SU-DHL-6 (cell line): ENCODE measurements around the gene NAV2.

Source experiments
- EZH2phosphoT487 ChIP-seq: fragments of 200-600 bp; sonication (generic), shearing (Covaris generic); conservative IDR thresholded peaks from 2 replicates; pipeline ENCODE4 v1.6.1; 2018; ENCODE audit warnings: mild to moderate bottlenecking, antibody characterized with exemption, low read length, moderate library complexity, mixed read lengths
- TF ChIP-seq, protein P1 (sequence below): fragments of 200-600 bp; sonication (generic); IDR thresholded peaks from one replicate; pipeline ENCODE4 v1.5.1; 2017; ENCODE audit warnings: antibody characterized with exemption, mild to moderate bottlenecking, low read length, moderate library complexity; ENCODE audit not compliant: insufficient read depth, poor library complexity, severe bottlenecking

DNA sequence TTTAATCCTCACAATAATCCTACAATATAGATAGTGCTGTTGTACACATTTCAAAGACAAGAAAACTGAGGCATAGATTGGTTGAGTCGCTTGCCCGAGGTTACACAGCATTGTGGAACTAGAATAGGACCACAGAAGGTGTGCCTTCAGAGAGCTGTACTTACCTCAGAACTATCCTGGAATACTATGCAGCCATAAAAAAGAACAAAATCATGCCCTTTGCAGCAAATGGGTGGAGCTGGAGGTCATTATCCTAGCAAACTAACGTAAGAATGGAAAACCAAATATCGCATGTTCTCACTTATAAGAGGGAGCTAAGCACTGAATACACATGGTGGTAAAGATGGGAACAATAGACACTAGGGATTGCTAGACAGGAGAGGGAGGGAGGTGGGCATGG is 15.7 kb upstream of the NAV2 start:
- TF ChIP-seq, protein P1, sequence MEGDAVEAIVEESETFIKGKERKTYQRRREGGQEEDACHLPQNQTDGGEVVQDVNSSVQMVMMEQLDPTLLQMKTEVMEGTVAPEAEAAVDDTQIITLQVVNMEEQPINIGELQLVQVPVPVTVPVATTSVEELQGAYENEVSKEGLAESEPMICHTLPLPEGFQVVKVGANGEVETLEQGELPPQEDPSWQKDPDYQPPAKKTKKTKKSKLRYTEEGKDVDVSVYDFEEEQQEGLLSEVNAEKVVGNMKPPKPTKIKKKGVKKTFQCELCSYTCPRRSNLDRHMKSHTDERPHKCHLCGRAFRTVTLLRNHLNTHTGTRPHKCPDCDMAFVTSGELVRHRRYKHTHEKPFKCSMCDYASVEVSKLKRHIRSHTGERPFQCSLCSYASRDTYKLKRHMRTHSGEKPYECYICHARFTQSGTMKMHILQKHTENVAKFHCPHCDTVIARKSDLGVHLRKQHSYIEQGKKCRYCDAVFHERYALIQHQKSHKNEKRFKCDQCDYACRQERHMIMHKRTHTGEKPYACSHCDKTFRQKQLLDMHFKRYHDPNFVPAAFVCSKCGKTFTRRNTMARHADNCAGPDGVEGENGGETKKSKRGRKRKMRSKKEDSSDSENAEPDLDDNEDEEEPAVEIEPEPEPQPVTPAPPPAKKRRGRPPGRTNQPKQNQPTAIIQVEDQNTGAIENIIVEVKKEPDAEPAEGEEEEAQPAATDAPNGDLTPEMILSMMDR: no peak
- no peak for TF ChIP-seq EZH2phosphoT487
